ENCODE results near the gene COL4A1.

DNA sequence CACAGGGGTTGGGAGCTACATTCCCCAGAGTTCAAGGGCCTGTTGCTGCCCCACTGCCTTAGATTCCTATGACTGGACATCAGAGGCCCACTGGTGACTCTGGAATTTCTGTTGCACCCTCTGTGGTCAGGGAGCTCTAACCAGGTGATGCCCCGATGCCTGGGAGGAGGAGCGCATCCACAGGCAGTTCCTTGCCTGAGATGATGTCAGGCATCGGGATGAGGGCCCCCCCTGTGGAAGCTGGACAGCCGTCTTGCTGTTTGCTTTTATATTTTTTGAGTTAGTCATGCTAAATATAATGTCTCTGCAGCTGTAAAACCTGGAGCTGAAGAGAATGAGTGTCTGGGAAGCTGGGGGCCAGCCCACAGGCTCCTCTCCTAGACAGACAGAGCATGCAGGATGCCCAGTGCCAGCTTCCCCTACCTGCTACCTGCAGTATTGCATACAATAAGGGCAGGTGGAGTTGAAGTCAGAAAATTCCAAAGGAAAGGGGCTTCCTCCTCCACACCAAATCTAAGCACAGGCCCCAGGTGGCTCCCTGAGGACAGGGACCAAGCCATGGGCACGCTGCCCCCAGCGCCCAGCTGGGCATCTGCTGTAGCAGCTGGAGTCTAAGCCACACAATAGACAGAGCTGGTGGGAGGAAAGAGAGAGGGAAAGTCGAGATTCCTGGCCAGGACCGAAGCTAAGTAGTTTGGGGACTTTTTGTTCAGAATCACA, 16.4 kb upstream of the COL4A1 start:
- TF ChIP-seq RXRA (IDR thresholded peaks at IDR 0.05; ENCODE audit: borderline replicate concordance, low read depth) (0 out of 2 replicates have a peak, but pooled peaks have one; percentile 11), JUND (IDR thresholded peaks at IDR 0.05) (peak; percentile 15; the same call in 1 of the 2 replicates), MEF2A (IDR thresholded peaks at IDR 0.05; ENCODE audit: borderline replicate concordance, low read depth) (no peak), CHD2 (IDR thresholded peaks at IDR 0.05; ENCODE audit: low read length, partially characterized antibody) (no peak), POLR2AphosphoS5 (IDR thresholded peaks at IDR 0.05; ENCODE audit: low read depth, low read length) (no peak)
- TF ChIP-seq, protein P1, sequence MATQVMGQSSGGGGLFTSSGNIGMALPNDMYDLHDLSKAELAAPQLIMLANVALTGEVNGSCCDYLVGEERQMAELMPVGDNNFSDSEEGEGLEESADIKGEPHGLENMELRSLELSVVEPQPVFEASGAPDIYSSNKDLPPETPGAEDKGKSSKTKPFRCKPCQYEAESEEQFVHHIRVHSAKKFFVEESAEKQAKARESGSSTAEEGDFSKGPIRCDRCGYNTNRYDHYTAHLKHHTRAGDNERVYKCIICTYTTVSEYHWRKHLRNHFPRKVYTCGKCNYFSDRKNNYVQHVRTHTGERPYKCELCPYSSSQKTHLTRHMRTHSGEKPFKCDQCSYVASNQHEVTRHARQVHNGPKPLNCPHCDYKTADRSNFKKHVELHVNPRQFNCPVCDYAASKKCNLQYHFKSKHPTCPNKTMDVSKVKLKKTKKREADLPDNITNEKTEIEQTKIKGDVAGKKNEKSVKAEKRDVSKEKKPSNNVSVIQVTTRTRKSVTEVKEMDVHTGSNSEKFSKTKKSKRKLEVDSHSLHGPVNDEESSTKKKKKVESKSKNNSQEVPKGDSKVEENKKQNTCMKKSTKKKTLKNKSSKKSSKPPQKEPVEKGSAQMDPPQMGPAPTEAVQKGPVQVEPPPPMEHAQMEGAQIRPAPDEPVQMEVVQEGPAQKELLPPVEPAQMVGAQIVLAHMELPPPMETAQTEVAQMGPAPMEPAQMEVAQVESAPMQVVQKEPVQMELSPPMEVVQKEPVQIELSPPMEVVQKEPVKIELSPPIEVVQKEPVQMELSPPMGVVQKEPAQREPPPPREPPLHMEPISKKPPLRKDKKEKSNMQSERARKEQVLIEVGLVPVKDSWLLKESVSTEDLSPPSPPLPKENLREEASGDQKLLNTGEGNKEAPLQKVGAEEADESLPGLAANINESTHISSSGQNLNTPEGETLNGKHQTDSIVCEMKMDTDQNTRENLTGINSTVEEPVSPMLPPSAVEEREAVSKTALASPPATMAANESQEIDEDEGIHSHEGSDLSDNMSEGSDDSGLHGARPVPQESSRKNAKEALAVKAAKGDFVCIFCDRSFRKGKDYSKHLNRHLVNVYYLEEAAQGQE (IDR thresholded peaks at IDR 0.05; ENCODE audit: low read depth, low read length), result peak; percentile 41; the same call in 1 of the 2 replicates
- TF ChIP-seq, protein P2, sequence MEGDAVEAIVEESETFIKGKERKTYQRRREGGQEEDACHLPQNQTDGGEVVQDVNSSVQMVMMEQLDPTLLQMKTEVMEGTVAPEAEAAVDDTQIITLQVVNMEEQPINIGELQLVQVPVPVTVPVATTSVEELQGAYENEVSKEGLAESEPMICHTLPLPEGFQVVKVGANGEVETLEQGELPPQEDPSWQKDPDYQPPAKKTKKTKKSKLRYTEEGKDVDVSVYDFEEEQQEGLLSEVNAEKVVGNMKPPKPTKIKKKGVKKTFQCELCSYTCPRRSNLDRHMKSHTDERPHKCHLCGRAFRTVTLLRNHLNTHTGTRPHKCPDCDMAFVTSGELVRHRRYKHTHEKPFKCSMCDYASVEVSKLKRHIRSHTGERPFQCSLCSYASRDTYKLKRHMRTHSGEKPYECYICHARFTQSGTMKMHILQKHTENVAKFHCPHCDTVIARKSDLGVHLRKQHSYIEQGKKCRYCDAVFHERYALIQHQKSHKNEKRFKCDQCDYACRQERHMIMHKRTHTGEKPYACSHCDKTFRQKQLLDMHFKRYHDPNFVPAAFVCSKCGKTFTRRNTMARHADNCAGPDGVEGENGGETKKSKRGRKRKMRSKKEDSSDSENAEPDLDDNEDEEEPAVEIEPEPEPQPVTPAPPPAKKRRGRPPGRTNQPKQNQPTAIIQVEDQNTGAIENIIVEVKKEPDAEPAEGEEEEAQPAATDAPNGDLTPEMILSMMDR (IDR thresholded peaks at IDR 0.05), result peak; percentile 35; the same call in 1 of the 2 replicates
